Uterus (tissue), 4 donors: ENCODE measurements around the gene TRIM37. TPM values are rescaled to one million over a fixed set of nuclear protein-coding genes. Genes with fewer than 3 reads are reported as not detected.

Source experiments
- DNase-seq, 2 donors: peaks; one replicate each; pipeline ENCODE4 v3.0.0-alpha.2; 2019 to 2020
- H3K27ac ChIP-seq, 2 donors: fragments of 200-600 bp; sonication (generic); 1 replicate in 1 of 2; 2 replicates in 1 of 2; pipeline ENCODE4 v1.5.1; 2016 to 2018
- H3K27me3 ChIP-seq, 2 donors: fragments of 200-600 bp; sonication (generic); one replicate each; pipeline ENCODE4 v1.5.1; 2018 to 2019; ENCODE audit warnings: control low read depth in 1 of 2
- H3K36me3 ChIP-seq, 2 donors: fragments of 200-600 bp; sonication (generic); one replicate each; pipeline ENCODE4 v1.5.1; 2019; ENCODE audit warnings: control low read depth in 1 of 2
- H3K4me1 ChIP-seq, 2 donors: fragments of 200-600 bp; sonication (generic); one replicate each; pipeline ENCODE4 v1.5.1; 2018 to 2019; ENCODE audit warnings: control low read depth in 1 of 2
- H3K4me3 ChIP-seq, 2 donors: fragments of 200-600 bp; sonication (generic); 1 replicate in 1 of 2; 2 replicates in 1 of 2; pipeline ENCODE4 v1.5.1; 2018 to 2019; ENCODE audit warnings: mild to moderate bottlenecking in 1 of 2
- H3K9me3 ChIP-seq, 2 donors: fragments of 200-600 bp; sonication (generic); one replicate each; pipeline ENCODE4 v1.5.1; 2019; ENCODE audit warnings: control low read depth in 1 of 2
- POLR2A ChIP-seq, 2 donors: fragments of 450-650 bp; IDR thresholded peaks; one replicate each; pipeline ENCODE4 v1.6.1; 2016; ENCODE audit warnings: antibody characterized with exemption in 2 of 2, mild to moderate bottlenecking in 1 of 2, moderate library complexity in 1 of 2
- intact Hi-C: fragments of 100-400 bp; cut with DNase I; formaldehyde crosslinking; loops from one replicate; pipeline ENCODE4 v1.15.1; 2023; ENCODE audit warnings: low total_unique reads
- total RNA-seq, 4 donors: library from RNA; depleted of rRNA in 3 of 4; stranded (reverse); fragments of >200 nt in 3 of 4; gene quantifications; one replicate each; pipeline versions ENCODE4 v1.1.0 to v1.2.4, GENCODE V29; 2014 to 2023
- TF ChIP-seq, protein P1 (sequence below), 4 experiments: fragments of 200-600 bp in 2 of 4; fragments of 450-650 bp in 2 of 4; sonication (generic) in 2 of 4; IDR thresholded peaks; one replicate each; pipeline ENCODE4 v1.5.1; 2016 to 2019; ENCODE audit warnings: antibody characterized with exemption in 4 of 4, mild to moderate bottlenecking in 2 of 4, moderate library complexity in 1 of 4
- donor health status: DM: yes; HTN: yes; CAD: no.

TRIM37 gene
- total RNA-seq, 4 donors from 2014 or later: 5.0 to 38.9 (median 21.4) TPM

DNA sequence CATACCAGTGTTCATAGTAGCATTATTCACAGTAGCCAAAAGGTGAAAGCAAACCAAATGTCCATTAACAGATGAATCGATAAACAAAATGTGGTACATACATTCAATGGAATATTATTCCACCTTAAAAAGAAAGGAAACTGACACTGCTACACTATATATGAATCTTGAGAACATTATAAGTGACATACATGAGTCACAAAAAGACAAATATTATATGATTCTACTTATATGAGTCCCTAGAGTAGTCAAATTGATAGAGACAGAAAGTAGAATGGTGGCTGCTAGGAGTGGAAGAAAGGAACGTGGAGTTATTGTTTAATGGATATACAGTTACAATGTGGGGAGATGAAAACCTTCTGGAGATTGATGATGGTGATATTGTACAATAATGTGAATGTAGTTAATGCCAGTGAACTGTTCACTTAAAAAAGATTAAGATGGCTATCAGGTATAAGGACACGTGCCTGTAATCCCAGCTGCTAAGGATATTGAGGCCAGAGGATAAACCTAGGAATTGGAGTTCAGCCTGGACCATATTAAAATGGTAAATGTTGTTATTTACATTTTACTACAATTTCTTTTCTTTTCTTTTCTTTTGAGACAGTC is 20.2 kb upstream of the TRIM37 start:
- no peak for DNase-seq
- intact Hi-C loops: no loop called here
- Histone ChIP-seq H3K4me1 (no peaks in the 10 kb centered on the region), H3K27ac (no peak overlapping the region), H3K9me3 (no peaks in the 10 kb centered on the region), H3K36me3 (no peaks in the 10 kb centered on the region), H3K27me3 (no peaks in the 10 kb centered on the region), H3K4me3 (no peak overlapping the region)
- TF ChIP-seq POLR2A (IDR thresholded peaks at IDR 0.05): no peak
- TF ChIP-seq, protein P1, sequence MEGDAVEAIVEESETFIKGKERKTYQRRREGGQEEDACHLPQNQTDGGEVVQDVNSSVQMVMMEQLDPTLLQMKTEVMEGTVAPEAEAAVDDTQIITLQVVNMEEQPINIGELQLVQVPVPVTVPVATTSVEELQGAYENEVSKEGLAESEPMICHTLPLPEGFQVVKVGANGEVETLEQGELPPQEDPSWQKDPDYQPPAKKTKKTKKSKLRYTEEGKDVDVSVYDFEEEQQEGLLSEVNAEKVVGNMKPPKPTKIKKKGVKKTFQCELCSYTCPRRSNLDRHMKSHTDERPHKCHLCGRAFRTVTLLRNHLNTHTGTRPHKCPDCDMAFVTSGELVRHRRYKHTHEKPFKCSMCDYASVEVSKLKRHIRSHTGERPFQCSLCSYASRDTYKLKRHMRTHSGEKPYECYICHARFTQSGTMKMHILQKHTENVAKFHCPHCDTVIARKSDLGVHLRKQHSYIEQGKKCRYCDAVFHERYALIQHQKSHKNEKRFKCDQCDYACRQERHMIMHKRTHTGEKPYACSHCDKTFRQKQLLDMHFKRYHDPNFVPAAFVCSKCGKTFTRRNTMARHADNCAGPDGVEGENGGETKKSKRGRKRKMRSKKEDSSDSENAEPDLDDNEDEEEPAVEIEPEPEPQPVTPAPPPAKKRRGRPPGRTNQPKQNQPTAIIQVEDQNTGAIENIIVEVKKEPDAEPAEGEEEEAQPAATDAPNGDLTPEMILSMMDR (IDR thresholded peaks at IDR 0.05): no peak

DNA sequence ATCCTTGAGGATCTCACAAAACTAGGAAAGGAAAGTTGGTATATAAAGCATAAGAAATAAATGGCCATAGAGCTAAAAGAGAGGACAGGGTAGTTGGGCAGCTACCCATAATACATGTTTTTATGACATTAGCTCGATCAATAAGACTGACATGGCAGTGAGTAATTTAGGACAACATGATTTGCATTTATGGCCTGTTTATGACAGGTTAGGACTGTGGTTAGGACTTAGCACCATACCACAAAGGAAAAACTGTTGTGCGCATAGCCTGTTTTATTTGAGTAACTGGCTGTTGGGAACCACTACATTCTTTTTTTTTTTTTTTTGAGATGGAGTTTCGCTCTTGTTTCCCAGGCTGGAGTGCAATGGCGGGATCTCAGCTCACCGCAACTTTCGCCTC is 18.0 kb upstream of the TRIM37 start:
- H3K4me3 ChIP-seq: no peak overlapping the region
- H3K36me3 ChIP-seq: no peaks in the 10 kb centered on the region
- no peak for TF ChIP-seq POLR2A (IDR thresholded peaks at IDR 0.05)
- TF ChIP-seq, protein P1 (IDR thresholded peaks at IDR 0.05): no peak
- DNase-seq: no peak
- H3K9me3 ChIP-seq: no peaks in the 10 kb centered on the region
- H3K27ac ChIP-seq: no peak overlapping the region
- no peaks in the 10 kb centered on the region for H3K4me1 ChIP-seq
- intact Hi-C loops: no loop called here
- H3K27me3 ChIP-seq: no peaks in the 10 kb centered on the region

DNA sequence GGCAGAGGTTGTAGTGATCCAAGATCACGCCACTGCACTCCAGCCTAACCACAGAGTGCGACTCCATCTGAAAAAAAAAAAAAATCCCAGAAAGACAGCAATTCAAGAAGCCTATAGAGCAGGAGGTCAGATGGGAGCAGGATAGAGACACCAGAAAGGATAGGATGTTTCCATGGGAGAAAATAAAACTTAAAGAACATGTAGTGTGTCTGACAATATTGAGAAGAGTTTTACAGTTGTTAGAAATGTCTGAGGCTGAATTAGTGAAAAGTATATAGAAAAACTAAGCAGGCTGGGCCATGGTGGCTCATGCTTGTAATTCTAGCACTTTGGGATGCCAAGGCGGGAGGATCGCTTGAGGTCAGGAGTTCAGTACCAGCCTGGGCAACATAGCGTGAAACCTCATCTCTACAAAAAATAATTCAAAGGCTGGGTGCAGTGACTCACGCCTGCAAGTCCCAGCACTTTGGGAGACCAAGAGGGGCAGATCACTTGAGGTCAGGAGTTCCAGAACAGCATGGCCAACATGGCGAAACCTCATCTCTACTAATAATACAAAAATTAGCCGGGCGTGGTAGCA is 15.3 kb upstream of the TRIM37 start:
- Histone ChIP-seq H3K27ac (no peak overlapping the region), H3K27me3 (no peaks in the 10 kb centered on the region), H3K4me3 (no peak overlapping the region), H3K9me3 (no peaks in the 10 kb centered on the region), H3K36me3 (no peaks in the 10 kb centered on the region), H3K4me1 (no peaks in the 10 kb centered on the region)
- intact Hi-C loops: no loop called here
- DNase-seq: no peak
- no peak for TF ChIP-seq POLR2A (IDR thresholded peaks at IDR 0.05)
- TF ChIP-seq, protein P1 (IDR thresholded peaks at IDR 0.05): no peak

DNA sequence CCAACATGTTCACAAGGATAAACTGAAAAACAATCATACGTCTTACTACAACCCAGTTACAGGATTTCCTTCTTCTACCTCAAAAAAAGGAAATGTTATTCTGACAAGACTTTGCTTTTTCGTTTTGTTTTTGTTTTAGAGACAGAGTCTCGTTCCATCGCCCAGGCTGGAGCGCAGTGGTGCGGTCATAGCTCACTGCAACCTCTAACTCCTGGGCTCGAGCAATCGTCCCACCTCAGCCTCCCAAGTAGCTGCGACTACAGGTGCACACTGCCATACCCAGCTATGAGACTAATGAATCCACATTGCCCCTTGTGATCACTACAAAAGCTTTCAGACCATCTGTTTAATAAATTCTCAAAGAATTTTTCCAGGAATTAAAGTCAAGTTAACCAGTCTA is 8.8 kb upstream of the TRIM37 start:
- Histone ChIP-seq H3K9me3 (no peaks in the 10 kb centered on the region), H3K4me3 (no peak overlapping the region), H3K27ac (no peak overlapping the region), H3K4me1 (no peaks in the 10 kb centered on the region), H3K36me3 (no peaks in the 10 kb centered on the region), H3K27me3 (no peaks in the 10 kb centered on the region)
- no peak for TF ChIP-seq POLR2A (IDR thresholded peaks at IDR 0.05)
- TF ChIP-seq, protein P1 (IDR thresholded peaks at IDR 0.05): no peak
- intact Hi-C loops: no loop called here
- DNase-seq: no peak

DNA sequence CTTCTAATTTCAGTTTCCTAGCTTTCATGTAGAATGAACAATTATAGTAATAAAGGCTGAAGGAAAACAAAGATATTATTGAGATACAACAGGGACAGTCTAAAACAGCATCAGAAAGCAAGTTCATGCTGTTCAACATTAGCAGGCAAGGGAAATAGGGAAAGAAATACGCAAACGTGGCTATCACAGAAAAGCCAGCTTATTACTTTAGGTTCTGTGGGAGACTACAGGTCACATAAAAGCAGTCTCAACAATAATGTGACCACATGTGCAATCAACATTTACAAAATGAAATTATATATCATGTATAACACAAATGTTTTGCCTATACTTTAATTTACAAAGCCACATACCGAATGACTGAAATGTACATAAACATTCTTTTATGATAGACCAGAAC is 4.9 kb upstream of the TRIM37 start:
- no peaks in the 10 kb centered on the region for H3K9me3 ChIP-seq
- H3K36me3 ChIP-seq: no peaks in the 10 kb centered on the region
- H3K27ac ChIP-seq: no peak overlapping the region
- H3K4me1 ChIP-seq: no peaks in the 10 kb centered on the region
- H3K4me3 ChIP-seq: no peak overlapping the region
- TF ChIP-seq, protein P1 (IDR thresholded peaks at IDR 0.05): no peak
- TF ChIP-seq POLR2A (IDR thresholded peaks at IDR 0.05): no peak
- intact Hi-C loops: no loop called here
- no peak for DNase-seq
- no peaks in the 10 kb centered on the region for H3K27me3 ChIP-seq
